Heart left ventricle (tissue), 16 donors: ENCODE measurements around the gene TSSC4. TPM values are rescaled to one million over a fixed set of nuclear protein-coding genes. Genes with fewer than 3 reads are reported as not detected.

Experiments
- ATAC-seq, 4 donors: fragments of 200-7000 bp; cut with Tn5 transposase; one replicate each; pipeline ENCODE4 v1.9.1; 2020 to 2022; ENCODE audit warnings: moderate library complexity in 4 of 4, mild to moderate bottlenecking in 3 of 4, moderate number of reproducible peaks in 1 of 4
- DNase-seq, 5 donors: peaks; one replicate each; pipeline ENCODE4 v3.0.0-alpha.2; 2020
- H3K27ac ChIP-seq, 12 donors: fragments of 200-600 bp; sonication (generic) in 4 of 12; one replicate each; pipeline versions ENCODE4 v1.5.0 to v1.8.0; 2016 to 2022; ENCODE audit warnings: mild to moderate bottlenecking in 2 of 12
- H3K27me3 ChIP-seq, 9 donors: fragments of 200-600 bp; sonication (generic) in 2 of 9; one replicate each; pipeline versions ENCODE4 v1.5.1 to v1.8.0; 2016 to 2022; ENCODE audit warnings: mild to moderate bottlenecking in 3 of 9
- H3K36me3 ChIP-seq, 9 donors: fragments of 200-600 bp; sonication (generic) in 2 of 9; one replicate each; pipeline versions ENCODE4 v1.5.0 to v1.8.0; 2018 to 2022; ENCODE audit warnings: mild to moderate bottlenecking in 2 of 9
- H3K4me1 ChIP-seq, 12 donors: fragments of 200-600 bp; sonication (generic) in 4 of 12; one replicate each; pipeline versions ENCODE4 v1.5.0 to v1.8.0; 2016 to 2022; ENCODE audit warnings: mild to moderate bottlenecking in 3 of 12
- H3K4me3 ChIP-seq, 12 donors: fragments of 200-600 bp; sonication (generic) in 4 of 12; one replicate each; pipeline versions ENCODE4 v1.5.0 to v1.8.0; 2017 to 2022; ENCODE audit warnings: mild to moderate bottlenecking in 9 of 12, moderate library complexity in 4 of 12
- H3K9me3 ChIP-seq, 12 donors: fragments of 200-600 bp; sonication (generic) in 4 of 12; one replicate each; pipeline versions ENCODE4 v1.5.0 to v1.8.0; 2016 to 2022; ENCODE audit warnings: mild to moderate bottlenecking in 1 of 12
- POLR2A ChIP-seq, 2 donors: fragments of 450-650 bp; IDR thresholded peaks; one replicate each; pipeline ENCODE4 v1.6.1; 2017; ENCODE audit warnings: antibody characterized with exemption in 2 of 2, mild to moderate bottlenecking in 2 of 2, moderate library complexity in 2 of 2
- WGBS, 4 donors: extraction: QIAGEN DNeasy Blood & Tissue Kit in 2 of 4; methylation state at CpG; one replicate each; pipeline versions ENCODE4 v1.1.5 to v1.1.7; 2013 to 2018; 5-methylcytosine and 5-hydroxymethylcytosine counted together
- intact Hi-C, 10 donors: fragments of 100-400 bp; cut with DNase I; formaldehyde crosslinking; loops; one replicate each; pipeline versions ENCODE4 v1.11.1 to v1.14.2; 2022
- polyA plus RNA-seq, 2 donors: library from polyadenylated mRNA; stranded (reverse); fragments of 200-250 nt; gene quantifications; one replicate each; pipeline ENCODE4 v1.2.3, GENCODE V29; 2013
- total RNA-seq, 9 donors: library from RNA; depleted of rRNA in 2 of 9; stranded (reverse); fragments of >200 nt in 2 of 9; fragmentation: NEBNext Ultra II Directional in 3 of 9; extraction: Animal tissue kit (Norgen Biotek cat#: 25700) in 3 of 9; gene quantifications; one replicate each; pipeline versions ENCODE4 v1.1.0 to v1.2.4, GENCODE V29; 2016 to 2023
- TF ChIP-seq, protein P1 (sequence below), 12 donors: fragments of 200-600 bp; sonication (generic) in 4 of 12; IDR thresholded peaks; one replicate each; pipeline versions ENCODE4 v1.5.0 to v1.8.0; 2018 to 2022; ENCODE audit warnings: antibody characterized with exemption in 12 of 12, mild to moderate bottlenecking in 5 of 12
- donor health status: ischemic (EF 13 %, LVEDD 7.1; RV severe dilation, severe dysfunction).
- donor health status: healthy with polysubstance abuse.
- donor health status: DM: no; HTN: yes; CAD: no.
- donor health status: DM: no; HTN: no; CAD: no.
- donor health status: ischemic (EF 25% LVEDD 6.9; RV normal size, moderate dysfunction).
- donor health status: ischemic (EF 25% LVEDD 5.7; RV mildly dilated, moderate dysfunction).
- donor health status: healthy.
- donor health status: DM: yes; HTN: yes; CAD: no.
- donor health status: ischemic (EF 35%, LVEDD 5.7; RV mildly dilated, moderate dysfunction).
- donor health status: nonischemic (EF 11% LVEDD 7.7; RV severe dilation, severe dysfunction).
- donor health status: DM: yes; HTN: yes; CAD: no.
- donor health status: PGD.
- donor health status: ischemic (EF 29% LVEDD 5.4; RV normal size, mild dysfunction).
- donor health status: nonischemic (EF 23%, LVEDD 6.1; RV moderate dilation, normal function).

TSSC4 gene
- total and polyA plus RNA-seq, 11 donors = 23.4 to 75.9 (median 37.2) TPM

DNA sequence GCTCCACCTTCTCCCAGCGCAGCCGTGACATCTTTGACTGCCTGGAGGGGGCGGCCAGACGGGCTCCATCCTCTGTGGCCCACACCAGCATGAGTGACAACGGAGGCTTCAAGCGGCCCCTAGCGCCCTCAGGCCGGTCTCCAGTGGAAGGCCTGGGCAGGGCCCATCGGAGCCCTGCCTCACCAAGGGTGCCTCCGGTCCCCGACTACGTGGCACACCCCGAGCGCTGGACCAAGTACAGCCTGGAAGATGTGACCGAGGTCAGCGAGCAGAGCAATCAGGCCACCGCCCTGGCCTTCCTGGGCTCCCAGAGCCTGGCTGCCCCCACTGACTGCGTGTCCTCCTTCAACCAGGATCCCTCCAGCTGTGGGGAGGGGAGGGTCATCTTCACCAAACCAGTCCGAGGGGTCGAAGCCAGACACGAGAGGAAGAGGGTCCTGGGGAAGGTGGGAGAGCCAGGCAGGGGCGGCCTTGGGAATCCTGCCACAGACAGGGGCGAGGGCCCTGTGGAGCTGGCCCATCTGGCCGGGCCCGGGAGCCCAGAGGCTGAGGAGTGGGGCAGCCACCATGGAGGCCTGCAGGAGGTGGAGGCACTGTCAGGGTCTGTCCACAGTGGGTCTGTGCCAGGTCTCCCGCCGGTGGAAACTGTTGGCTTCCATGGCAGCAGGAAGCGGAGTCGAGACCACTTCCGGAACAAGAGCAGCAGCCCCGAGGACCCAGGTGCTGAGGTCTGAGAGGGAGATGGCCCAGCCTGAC lies 2.5 kb downstream of the TSSC4 start:
- no peak for ATAC-seq
- intact Hi-C loops = loop anchor here in 7 of 10 donors (5.0 kb wide), 2 partner anchors 96 to 101 kb away; partner anchors contain the start of genes C11orf21 (in 1 of the 7) and TSPAN32 (in 1 of the 7)

DNA sequence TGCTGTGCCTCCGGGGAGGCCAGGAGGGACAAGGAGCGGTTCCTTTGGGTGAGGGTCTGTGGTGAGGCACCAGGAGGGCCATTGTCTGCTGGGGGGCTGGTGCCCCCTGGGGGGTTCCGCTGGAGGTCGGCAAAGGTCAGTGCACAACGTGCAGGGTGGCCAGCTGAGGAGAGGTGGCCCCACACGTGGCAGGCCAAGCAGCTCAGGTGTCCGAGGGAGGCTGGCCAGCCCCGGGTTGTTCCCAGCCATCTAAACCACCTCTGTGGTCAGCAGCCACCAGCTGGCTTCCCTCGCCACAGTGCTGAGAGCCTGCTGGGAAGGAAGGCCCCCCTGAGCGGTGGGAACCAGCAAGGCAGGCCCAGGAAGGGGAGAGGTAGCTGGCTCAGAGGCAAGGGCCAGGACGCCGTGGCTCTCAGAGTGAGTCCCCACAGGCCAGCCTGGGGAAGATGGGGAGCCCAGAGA lies 4.2 kb downstream of the TSSC4 start:
- H3K4me3 ChIP-seq = no peak overlapping the region
- ATAC-seq (no peak), DNase-seq (no peak)
- no peak overlapping the region for H3K27ac ChIP-seq
- no peak for TF ChIP-seq POLR2A (IDR thresholded peaks at IDR 0.05)
- TF ChIP-seq, protein P1, sequence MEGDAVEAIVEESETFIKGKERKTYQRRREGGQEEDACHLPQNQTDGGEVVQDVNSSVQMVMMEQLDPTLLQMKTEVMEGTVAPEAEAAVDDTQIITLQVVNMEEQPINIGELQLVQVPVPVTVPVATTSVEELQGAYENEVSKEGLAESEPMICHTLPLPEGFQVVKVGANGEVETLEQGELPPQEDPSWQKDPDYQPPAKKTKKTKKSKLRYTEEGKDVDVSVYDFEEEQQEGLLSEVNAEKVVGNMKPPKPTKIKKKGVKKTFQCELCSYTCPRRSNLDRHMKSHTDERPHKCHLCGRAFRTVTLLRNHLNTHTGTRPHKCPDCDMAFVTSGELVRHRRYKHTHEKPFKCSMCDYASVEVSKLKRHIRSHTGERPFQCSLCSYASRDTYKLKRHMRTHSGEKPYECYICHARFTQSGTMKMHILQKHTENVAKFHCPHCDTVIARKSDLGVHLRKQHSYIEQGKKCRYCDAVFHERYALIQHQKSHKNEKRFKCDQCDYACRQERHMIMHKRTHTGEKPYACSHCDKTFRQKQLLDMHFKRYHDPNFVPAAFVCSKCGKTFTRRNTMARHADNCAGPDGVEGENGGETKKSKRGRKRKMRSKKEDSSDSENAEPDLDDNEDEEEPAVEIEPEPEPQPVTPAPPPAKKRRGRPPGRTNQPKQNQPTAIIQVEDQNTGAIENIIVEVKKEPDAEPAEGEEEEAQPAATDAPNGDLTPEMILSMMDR (IDR thresholded peaks at IDR 0.05) = no peak
- WGBS, 4 donors = 62 to 87% (median 74%) methylated on average over 11 to 12 of the region's 12 CpGs
- no peaks in the 10 kb centered on the region for H3K27me3 ChIP-seq
- no peaks in the 10 kb centered on the region for H3K9me3 ChIP-seq
- H3K4me1 ChIP-seq = peaks cover 0 to 17% (median 11%) of the 10 kb centered on the region in 12 donors
- intact Hi-C loops = loop anchor here in 7 of 10 donors (5.0 kb wide), 2 partner anchors 97 to 102 kb away; partner anchors contain the start of genes C11orf21 (in 1 of the 7) and TSPAN32 (in 1 of the 7)
- peaks cover 0 to 25% (median 19%) of the 10 kb centered on the region in 9 donors for H3K36me3 ChIP-seq

More for the DNA sequence above, 2.5 kb downstream of the TSSC4 start:
- H3K4me1 ChIP-seq = peaks cover 0 to 27% (median 25%) of the 10 kb centered on the region in 12 donors
- H3K27me3 ChIP-seq = no peaks in the 10 kb centered on the region
- H3K27ac ChIP-seq = no peak overlapping the region
- WGBS, 4 donors = 85 to 90% (median 87%) methylated on average over 17 to 31 of the region's 31 CpGs
- no peak for TF ChIP-seq POLR2A (IDR thresholded peaks at IDR 0.05)
- TF ChIP-seq, protein P1 (IDR thresholded peaks at IDR 0.05) = no peak
- no peak for DNase-seq
- no peak overlapping the region for H3K4me3 ChIP-seq
- peaks cover 0 to 29% (median 24%) of the 10 kb centered on the region in 9 donors for H3K36me3 ChIP-seq
- no peaks in the 10 kb centered on the region for H3K9me3 ChIP-seq

DNA sequence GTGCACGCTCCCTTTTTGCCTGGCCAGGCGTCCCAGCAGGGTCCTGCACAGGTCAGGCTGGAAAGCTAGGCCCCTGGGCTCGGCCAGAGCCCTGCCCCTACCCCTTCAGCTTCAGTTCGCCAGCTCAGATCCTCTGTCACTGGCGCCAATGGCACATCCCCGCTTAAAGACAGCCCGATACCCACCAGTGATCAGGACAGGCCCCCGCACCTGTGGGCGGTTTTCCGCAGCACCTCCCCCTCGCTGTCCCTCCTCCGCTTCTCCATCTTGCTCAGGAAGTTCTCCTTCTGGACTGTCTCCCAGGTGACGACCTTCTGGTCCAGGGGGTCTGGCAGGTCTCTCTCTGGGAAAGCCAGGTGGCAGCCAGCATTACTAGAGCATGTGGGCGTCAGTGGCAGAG lies 5.9 kb downstream of the TSSC4 start:
- Histone ChIP-seq H3K27ac (no peak overlapping the region), H3K4me1 (peaks cover 0 to 9% (median 7%) of the 10 kb centered on the region in 12 donors), H3K36me3 (peaks cover 0 to 25% (median 19%) of the 10 kb centered on the region in 9 donors), H3K27me3 (no peaks in the 10 kb centered on the region), H3K9me3 (no peaks in the 10 kb centered on the region), H3K4me3 (no peak overlapping the region)
- DNase-seq (no peak), ATAC-seq (no peak)
- 88 to 94% (median 89%) methylated on average over 12 to 14 of the region's 14 CpGs for WGBS, 4 donors
- TF ChIP-seq POLR2A (IDR thresholded peaks at IDR 0.05) = no peak
- intact Hi-C loops = no loop called here

DNA sequence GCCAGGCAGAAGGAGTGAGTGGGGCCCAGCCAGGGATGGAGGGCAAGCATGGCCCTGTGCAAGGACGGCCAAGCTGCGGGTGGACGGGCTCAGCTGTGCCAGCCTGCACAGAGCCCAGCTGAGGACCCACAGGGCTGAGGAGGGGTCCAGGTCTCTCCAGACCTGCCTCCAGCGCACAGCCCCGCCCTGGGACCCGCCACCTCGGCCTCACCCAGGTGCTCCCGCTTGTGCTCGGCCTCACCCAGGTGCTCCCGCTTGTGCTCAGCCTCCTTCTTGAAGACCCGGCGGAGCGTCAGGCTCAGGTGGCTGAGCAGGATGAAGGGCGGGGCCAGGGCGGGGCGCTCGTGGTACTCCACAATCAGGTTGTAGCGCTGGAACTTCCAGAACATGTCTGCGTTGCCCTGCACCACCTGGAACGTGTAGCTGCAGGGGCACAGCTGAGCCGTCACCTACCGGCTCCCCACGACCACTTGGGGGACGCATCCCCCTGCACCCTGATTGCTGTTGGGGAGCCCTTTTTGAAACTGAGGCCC lies 6.4 kb downstream of the TSSC4 start:
- Histone ChIP-seq H3K4me3 (no peak overlapping the region), H3K4me1 (peaks cover 0 to 4% (median 2%) of the 10 kb centered on the region in 12 donors), H3K27ac (no peak overlapping the region), H3K36me3 (peaks cover 0 to 25% (median 19%) of the 10 kb centered on the region in 9 donors), H3K9me3 (no peaks in the 10 kb centered on the region), H3K27me3 (no peaks in the 10 kb centered on the region)
- intact Hi-C loops = no loop called here
- no peak for ATAC-seq
- DNase-seq = no peak
- 85 to 91% (median 88%) methylated on average over 13 to 24 of the region's 24 CpGs for WGBS, 4 donors
- TF ChIP-seq POLR2A (IDR thresholded peaks at IDR 0.05) = no peak
- TF ChIP-seq, protein P1 (IDR thresholded peaks at IDR 0.05) = no peak
